Erythroblast (primary cell): Measurements from ENCODE around the gene YPEL5.

ENCODE experiments used
- GATA1 ChIP-seq: IDR thresholded peaks from 2 replicates; pipeline ENCODE4 v1.6.1; 2011; ENCODE audit warnings: low read depth, mild to moderate bottlenecking, control low read depth, low read length, moderate library complexity
- POLR2A ChIP-seq: IDR thresholded peaks from 2 replicates; pipeline ENCODE4 v1.6.1; 2011; ENCODE audit warnings: mild to moderate bottlenecking, low read length

DNA sequence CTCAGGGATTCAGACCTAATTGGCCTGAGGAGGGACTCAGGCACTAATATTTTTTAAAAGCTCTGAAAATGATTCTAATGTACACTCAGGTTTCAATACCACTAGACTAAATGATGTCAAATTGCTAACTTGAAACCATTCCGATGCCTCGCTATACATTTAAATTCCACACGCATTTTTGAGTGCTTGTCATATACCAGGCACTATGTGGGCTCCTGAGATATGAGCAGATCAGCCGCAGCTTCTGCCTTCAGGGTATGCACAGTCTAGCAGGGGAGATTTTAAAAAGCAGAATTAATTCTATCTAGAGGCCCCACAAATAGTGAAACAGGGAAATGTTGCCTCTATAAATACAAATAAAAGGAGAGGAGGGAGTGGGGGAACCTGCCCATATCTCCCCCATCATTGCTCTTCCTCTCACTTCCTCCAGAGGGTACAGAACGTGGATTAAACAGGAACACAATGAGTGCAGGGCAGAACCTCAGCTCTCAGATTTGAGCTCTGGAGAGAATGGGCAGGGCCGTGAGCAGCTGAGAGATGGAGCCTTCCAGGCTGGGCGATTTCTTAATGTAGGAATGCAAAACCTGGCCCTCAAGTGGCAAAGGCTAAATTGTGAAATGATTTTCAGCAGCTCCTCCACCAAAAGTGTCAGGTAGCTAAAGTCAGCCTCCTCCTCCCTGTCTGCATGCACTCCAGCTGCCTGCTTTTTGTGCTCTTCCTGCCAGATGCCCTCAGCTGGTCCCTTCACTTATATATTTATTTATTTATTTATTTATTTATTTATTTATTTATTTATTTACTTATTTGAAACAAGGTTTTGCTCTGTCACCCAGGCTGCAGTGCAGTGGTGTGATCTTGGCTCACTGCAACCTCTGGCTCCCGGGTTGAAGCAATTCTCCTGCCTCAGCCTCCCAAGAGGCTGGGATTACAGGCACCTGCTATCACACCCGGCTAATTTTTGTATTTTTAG, 59.9 kb downstream of the YPEL5 start:
- no peak for TF ChIP-seq POLR2A
- no peak for TF ChIP-seq GATA1
